ENCODE measurements around the gene SLC31A1.
"Not testable (repeated sequence)": the region's sequence is repeated elsewhere in the genome, so short reads cannot be mapped to it uniquely, and the experiment has no call there.

SLC31A1 gene

GRCh38 chr9:113221800-113222481 lies 597 bp downstream of the SLC31A1 start:
- DNase-seq, result no peak

DNA sequence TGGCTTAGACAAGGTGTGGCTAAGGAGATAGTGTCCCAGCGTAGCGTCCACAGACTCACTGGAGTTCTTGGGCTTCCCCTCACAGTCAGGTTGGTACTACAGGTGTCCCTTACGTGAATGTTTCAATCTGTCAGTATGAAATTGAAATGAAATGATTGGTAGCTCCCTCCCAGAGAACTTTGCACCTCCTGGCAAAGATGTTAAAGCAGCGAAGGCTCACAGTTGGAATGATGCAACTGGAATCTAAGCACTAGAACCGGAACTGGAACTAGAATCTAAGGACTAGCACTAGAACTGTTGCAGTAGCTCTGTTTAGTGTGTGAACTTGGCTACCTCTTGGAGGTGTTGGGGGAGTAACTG lies 1.1 kb downstream of the SLC31A1 start:
- DNase-seq, result no peak

DNA sequence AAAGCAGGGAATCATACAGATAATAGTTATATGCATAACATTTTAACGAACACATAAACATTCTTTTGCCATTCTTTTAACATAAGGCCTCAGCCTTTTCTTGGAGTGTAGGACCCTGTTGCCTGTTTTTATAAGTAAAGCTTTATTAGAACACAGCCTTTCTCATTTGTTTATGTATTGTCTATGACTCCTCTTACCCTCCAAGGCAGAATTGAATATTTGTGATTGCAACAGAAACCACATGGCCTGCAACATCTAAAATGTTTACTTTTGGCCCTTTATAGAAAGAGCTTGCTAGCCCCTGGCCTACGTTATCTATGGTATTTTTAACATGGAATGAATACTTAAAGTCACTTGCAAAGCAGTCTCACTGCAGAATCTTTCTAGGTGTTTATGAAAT lies 2.6 kb downstream of the SLC31A1 start:
- DNase-seq, result no peak

DNA sequence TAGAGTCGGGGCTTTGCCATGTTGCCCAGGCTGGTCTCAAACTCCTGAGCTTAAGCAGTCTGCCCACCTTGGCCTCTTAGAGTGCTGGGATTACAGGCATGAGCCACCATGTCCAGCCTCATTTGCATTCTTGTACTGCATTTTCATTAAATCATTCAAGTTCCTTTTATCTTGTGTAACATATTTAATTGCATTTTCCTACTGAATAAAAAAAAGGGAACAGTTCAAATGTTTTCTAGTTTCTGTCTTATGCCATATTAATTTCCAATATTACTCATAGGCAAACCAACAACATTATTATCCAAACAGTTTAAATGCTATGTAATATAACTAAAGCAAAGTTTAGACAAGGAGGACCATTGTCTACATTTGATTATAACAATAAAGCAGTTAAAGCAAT lies 6.1 kb downstream of the SLC31A1 start:
- no peak for DNase-seq

GRCh38 chr9:113228130-113228665 lies 6.9 kb downstream of the SLC31A1 start:
- DNase-seq, result no peak

GRCh38 chr9:113231701-113232100 lies 10.4 kb downstream of the SLC31A1 start:
- no peak for DNase-seq

DNA sequence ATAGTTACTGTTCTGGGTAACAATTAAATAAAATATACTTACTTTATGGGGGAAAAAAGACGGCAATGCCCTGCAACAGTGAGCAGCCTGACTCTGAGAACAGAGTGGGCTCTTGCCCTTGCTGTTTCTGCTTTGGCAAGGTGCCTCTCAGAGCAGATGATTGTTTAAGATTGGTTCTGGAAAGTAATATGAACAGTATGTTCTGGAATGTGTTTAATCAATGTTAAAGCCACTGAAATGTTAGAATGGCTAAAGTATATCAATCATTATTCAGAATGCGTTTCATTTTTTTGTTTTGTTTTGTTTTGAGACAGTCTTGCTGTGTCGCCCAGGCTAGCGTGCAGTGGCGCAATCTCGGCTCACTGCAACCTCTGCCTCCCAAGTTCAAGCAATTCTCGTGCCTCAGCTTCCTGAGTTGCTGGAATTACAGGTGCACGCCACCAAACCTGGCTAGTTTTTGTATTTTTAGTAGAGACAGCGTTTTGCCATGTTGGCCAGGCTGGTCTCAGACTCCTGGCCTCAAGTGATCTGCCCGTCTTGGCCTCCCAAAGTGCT lies 14.4 kb downstream of the SLC31A1 start:
- not testable (repeated sequence) for DNase-seq

DNA sequence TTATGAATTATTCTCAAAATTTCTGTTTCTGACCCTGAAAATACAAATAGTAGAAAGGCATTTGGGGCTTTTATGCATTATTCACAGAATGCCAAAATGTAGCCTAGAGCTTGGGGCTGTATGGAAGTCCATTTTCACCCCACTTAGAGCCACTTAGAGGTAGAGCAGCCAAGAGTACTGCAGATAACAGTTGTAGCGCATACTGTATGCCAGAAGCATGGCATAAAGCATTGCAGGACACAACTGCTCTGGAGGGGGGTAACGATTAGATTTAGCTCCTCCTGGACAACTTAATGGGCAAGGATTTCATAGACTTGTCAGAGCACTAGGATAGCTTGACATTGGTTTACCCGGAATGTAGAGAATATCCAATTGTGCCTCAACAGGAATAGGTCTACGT lies 15.7 kb downstream of the SLC31A1 start:
- no peak for DNase-seq

- no peak for DNase-seq
These were observed 17.0 kb downstream of the SLC31A1 start for GRCh38 chr9:113238202-113238858.

DNA sequence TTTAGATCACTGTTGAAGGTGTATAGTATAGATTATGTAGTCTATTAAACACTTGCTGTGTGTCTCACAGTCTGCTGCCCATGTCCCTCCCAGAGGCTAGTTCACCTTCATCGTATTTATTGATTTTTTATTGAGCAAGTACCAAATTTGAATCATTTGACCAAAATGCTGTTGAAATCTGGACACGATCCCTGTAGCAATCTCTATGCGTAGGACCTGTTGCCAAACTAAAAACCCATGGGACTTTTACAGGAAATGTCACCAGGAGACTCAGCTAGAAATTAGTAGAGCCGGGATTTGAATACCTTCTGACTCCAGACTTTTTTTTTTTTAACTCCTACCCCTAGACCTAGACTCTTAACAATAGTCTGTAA lies 17.5 kb downstream of the SLC31A1 start:
- DNase-seq, result no peak

DNA sequence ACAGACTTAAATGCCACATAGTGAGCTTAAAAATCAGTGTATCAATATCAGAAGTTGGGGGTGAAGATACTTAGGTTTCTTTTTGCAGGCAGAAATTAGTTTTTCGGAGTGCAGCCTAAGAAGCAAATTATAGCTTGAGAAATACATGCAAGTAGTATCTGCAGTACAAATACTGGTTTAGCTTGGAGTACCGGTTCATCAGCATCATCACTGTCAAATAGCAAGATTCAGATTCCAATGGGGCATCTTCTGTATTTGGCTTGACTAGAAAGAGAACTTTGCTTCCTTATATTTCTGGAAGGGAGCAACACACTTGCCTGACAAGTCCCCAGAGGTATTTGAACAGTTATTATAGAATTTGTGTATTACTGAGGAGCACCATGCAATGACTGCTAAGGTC lies 19.8 kb downstream of the SLC31A1 start:
- DNase-seq, result no peak

GRCh38 chr9:113244556-113244955 lies 23.2 kb downstream of the SLC31A1 start:
- no peak for DNase-seq

- DNase-seq, result no peak
These were observed 24.6 kb downstream of the SLC31A1 start for GRCh38 chr9:113245894-113246293.

GRCh38 chr9:113246928-113247327 lies 25.6 kb downstream of the SLC31A1 start:
- no peak for DNase-seq

DNA sequence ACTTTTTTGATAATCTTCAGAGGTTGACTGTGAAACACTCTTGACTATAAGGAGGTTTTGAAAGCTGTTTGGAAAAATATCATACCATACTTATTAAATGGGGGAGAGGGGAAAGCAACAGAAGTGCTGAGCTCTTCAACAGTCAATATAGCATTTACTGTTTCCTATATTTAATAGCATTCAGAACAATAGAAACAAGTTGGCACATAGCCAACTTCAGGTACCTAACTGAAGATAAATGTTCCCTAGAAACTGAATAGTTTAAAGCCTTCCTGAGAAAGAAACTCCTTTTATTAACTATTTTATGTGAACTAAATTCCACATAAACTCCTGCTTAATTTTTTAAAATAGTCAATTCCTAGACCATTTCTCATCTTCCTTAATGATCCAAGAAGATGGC lies 26.3 kb downstream of the SLC31A1 start:
- no peak for DNase-seq

DNA sequence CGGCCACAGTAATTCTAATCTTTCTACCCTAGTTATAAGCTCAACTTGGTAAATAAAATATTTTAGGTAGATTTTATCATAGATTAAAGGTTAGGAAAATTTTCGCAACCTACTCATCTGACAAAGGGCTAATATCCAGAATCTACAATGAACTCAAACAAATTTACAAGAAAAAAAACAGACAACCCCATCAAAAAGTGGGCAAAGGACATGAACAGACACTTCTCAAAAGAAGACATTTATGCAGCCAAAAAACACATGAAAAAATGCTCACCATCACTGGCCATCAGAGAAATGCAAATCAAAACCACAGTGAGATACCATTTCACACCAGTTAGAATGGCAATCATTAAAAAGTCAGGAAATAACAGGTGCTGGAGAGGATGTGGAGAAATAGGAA lies 28.3 kb downstream of the SLC31A1 start:
- not testable (repeated sequence) for DNase-seq

GRCh38 chr9:113250807-113251206 lies 29.5 kb downstream of the SLC31A1 start:
- DNase-seq, result no peak

GRCh38 chr9:113254991-113255390 lies 33.6 kb downstream of the SLC31A1 start:
- DNase-seq, result no peak

DNA sequence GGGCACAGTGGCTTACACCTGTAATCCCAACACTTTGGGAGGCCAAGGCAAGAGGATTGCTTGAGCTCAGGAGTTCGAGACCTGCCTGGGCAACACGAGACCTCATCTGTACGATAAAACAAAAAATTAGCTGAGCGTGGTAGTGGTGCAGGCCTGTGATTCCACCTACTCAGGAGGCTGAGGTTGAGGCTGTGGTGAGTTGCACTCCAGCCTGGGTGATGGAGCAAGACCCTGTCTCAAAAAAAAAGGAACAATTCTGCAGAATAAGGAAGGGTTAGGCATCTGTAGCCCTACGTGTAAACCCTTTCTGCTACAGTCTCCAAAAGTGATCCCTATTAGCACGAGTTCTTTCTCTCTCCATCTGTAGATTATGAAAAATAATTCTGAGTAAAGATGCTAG lies 34.1 kb downstream of the SLC31A1 start:
- DNase-seq, result no peak

DNA sequence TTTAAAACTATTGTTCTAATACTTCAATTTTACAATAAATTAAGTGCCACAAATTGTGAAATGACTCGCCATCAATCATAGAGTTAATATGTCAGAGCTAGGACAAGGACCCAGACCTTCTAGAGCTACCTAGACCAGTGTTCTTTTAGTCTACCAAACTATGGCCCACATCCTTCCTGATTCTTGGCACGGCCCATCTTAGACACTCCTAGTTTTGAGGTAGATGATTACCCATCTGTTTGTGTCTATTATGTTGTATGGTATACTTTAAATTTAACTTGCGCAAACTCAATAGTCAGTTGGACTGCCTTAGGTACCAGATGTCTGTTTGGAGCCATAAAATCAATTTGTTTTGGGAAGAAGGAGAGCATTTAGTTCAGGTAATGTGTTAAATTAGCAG lies 36.5 kb downstream of the SLC31A1 start:
- DNase-seq, result no peak

- no peak for DNase-seq
These were observed 36.9 kb downstream of the SLC31A1 start for GRCh38 chr9:113258282-113258681.

DNA sequence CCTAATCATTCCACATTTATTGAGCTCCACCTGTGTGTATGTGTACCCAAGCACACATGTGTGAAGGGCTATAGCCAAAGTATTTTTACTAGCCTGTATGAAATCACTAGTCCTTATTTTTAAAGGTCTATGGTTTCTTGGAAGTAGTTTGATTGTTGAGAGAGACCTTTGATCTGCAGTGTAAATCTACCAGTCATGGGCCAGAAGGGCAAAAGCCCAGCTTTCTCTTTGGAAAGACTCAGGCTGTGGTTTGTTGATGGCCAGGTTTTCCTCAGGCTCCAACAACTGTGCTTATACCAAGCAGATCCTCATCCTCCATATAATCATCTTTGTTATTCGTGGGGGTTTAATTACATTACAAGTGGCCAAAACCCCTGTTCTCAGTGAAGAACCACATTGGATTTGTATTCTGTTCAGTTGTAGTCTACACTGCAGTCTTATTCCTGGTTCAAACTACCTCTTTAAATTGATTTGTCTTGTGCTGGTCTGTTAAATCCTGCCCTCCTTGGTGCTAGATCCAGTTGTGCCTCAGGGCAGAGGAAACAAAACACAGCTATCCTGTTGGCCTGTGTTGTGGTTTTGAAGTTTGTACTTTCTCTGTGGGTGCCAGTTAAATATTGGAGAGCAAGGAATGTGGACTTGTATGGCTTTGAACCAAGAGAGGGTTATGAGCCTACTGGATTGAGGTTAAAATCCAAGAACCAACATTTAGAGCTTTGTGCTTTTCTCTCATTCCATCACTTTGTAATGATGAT lies 40.8 kb downstream of the SLC31A1 start:
- DNase-seq, result no peak

- DNase-seq, result no peak
These were observed 44.8 kb downstream of the SLC31A1 start for GRCh38 chr9:113266174-113266573.

All from hippocampal formation (tissue), 2 donors.